GM12878 (cell line): ENCODE data around the gene GDPD2. TPM values are rescaled to one million over a fixed set of nuclear protein-coding genes. Genes with fewer than 3 reads are reported as not detected.

Source experiments
- BHLHE40 ChIP-seq, 2 experiments: fragments of 450-650 bp in 1 of 2; IDR thresholded peaks; 2 replicates each; pipeline ENCODE4 v1.6.1; 2011 to 2017; ENCODE audit warnings: low read depth in 2 of 2, borderline replicate concordance in 1 of 2, improper control_type of control experiment in 1 of 2, low read length in 1 of 2, mild to moderate bottlenecking in 1 of 2
- BMI1 ChIP-seq: fragments of 450-650 bp; IDR thresholded peaks from 2 replicates; pipeline ENCODE4 v1.6.1; 2016; ENCODE audit warnings: mild to moderate bottlenecking, moderate library complexity, borderline replicate concordance
- CHD1 ChIP-seq: IDR thresholded peaks from 2 replicates; pipeline ENCODE4 v1.6.1; 2012; ENCODE audit warnings: low read depth, low read length, improper control_type of control experiment
- CREB1 ChIP-seq: IDR thresholded peaks from 2 replicates; pipeline ENCODE4 v1.6.1; 2012; ENCODE audit warnings: low read depth, mild to moderate bottlenecking, inconsistent platforms
- CUX1 ChIP-seq: IDR thresholded peaks from 2 replicates; pipeline ENCODE4 v1.6.1; 2012; ENCODE audit warnings: improper control_type of control experiment, low read depth, low read length; ENCODE audit not compliant: insufficient replicate concordance
- EZH2 ChIP-seq: IDR thresholded peaks from 2 replicates; pipeline ENCODE4 v1.6.1; 2012; ENCODE audit warnings: low read depth, mild to moderate bottlenecking, control low read depth, inconsistent platforms, low read length, borderline replicate concordance; ENCODE audit not compliant: control insufficient read depth
- FOXK2 ChIP-seq: fragments of 450-650 bp; IDR thresholded peaks from 2 replicates; pipeline ENCODE4 v1.6.1; 2017; ENCODE audit warnings: mild to moderate bottlenecking, moderate library complexity
- HDAC2 ChIP-seq: fragments of 200-600 bp; sonication (generic); IDR thresholded peaks from 2 replicates; pipeline ENCODE4 v1.6.1; 2017
- HDAC6 ChIP-seq: fragments of 200-600 bp; sonication (generic); IDR thresholded peaks from one replicate; pipeline ENCODE4 v1.8.0; 2017; ENCODE audit warnings: antibody characterized with exemption; ENCODE audit not compliant: unreplicated experiment
- MAX ChIP-seq: IDR thresholded peaks from 2 replicates; pipeline ENCODE4 v1.6.1; 2012; ENCODE audit warnings: low read depth, low read length, improper control_type of control experiment
- MXI1 ChIP-seq: fragments of 150-350 bp; IDR thresholded peaks from 2 replicates; pipeline ENCODE4 v1.6.1; 2011; ENCODE audit warnings: low read depth, mild to moderate bottlenecking, inconsistent platforms, low read length, improper control_type of control experiment
- PAX5 ChIP-seq: IDR thresholded peaks from 2 replicates; pipeline ENCODE4 v1.6.1; 2011; ENCODE audit warnings: low read depth, low read length, borderline replicate concordance
- POLR2A ChIP-seq: IDR thresholded peaks from 2 replicates; pipeline ENCODE4 v1.6.1; 2011; ENCODE audit warnings: low read depth, mild to moderate bottlenecking, low read length
- RAD21 ChIP-seq: IDR thresholded peaks from 2 replicates; pipeline ENCODE4 v1.6.1; 2011; ENCODE audit warnings: mild to moderate bottlenecking, low read depth, low read length, moderate library complexity; ENCODE audit not compliant: insufficient read depth
- RBBP5 ChIP-seq: fragments of 200-600 bp; sonication (generic); conservative IDR thresholded peaks from 2 replicates; pipeline ENCODE4 v1.6.1; 2016
- RELB ChIP-seq: fragments of 450-650 bp; IDR thresholded peaks from 2 replicates; pipeline ENCODE4 v1.6.1; 2017; ENCODE audit warnings: low read depth, mild to moderate bottlenecking, moderate library complexity
- SMARCA5 ChIP-seq: fragments of 450-650 bp; IDR thresholded peaks from 2 replicates; pipeline ENCODE4 v1.6.1; 2017; ENCODE audit warnings: mild to moderate bottlenecking
- SMC3 ChIP-seq: IDR thresholded peaks from 2 replicates; pipeline ENCODE4 v1.6.1; 2011; ENCODE audit warnings: low read length, improper control_type of control experiment, borderline replicate concordance
- STAT1 ChIP-seq: fragments of 450-650 bp; conservative IDR thresholded peaks from 2 replicates; pipeline ENCODE4 v1.6.1; 2014; ENCODE audit warnings: antibody characterized with exemption, mild to moderate bottlenecking
- SUZ12 ChIP-seq: fragments of 200-600 bp; sonication (generic); IDR thresholded peaks from one replicate; pipeline ENCODE4 v1.6.1; 2018; ENCODE audit warnings: antibody characterized with exemption, mild to moderate bottlenecking; ENCODE audit not compliant: unreplicated experiment
- ZNF217 ChIP-seq: fragments of 450-650 bp; IDR thresholded peaks from 2 replicates; pipeline ENCODE4 v1.6.1; 2017; ENCODE audit warnings: antibody characterized with exemption, mild to moderate bottlenecking
- polyA plus RNA-seq, 11 experiments: library from polyadenylated mRNA; depleted of rRNA in 4 of 11; unstranded in 6 of 11; stranded (reverse) in 5 of 11; fragments of >200 nt; fragmentation: Nextera tagmentation in 4 of 11; fragmentation: Illumina TruSeq in 1 of 11; extraction: Ambion mirVana in 4 of 11; extraction: Trizol in 1 of 11; gene quantifications; 1 replicate in 1 of 11; 2 replicates in 10 of 11; pipeline versions ENCODE4 v1.2.1 to v1.2.3, GENCODE V29; 2011 to 2016; ENCODE audit warnings: inconsistent platforms in 2 of 11, missing spikeins in 2 of 11, low read depth in 1 of 11
- total RNA-seq, 4 experiments: library from RNA; depleted of rRNA in 3 of 4; stranded (reverse); fragments of >200 nt in 3 of 4; fragmentation: Illumina TruSeq in 1 of 4; extraction: Trizol in 1 of 4; gene quantifications; 2 replicates each; pipeline versions ENCODE4 v1.2.1 to v1.2.3, GENCODE V29; 2013 to 2021
- TF ChIP-seq, protein P1 (sequence below): fragments of 150-350 bp; IDR thresholded peaks from 2 replicates; pipeline ENCODE4 v1.6.1; 2016; ENCODE audit warnings: low read depth, low read length

Gene GDPD2
- total and polyA plus RNA-seq, 10 of the 15 experiments (the other 5 are each of a cell fraction or from before 2014, with no cell fraction given): 0.04 to 0.11 (median 0.09) TPM; not detected in 7

DNA sequence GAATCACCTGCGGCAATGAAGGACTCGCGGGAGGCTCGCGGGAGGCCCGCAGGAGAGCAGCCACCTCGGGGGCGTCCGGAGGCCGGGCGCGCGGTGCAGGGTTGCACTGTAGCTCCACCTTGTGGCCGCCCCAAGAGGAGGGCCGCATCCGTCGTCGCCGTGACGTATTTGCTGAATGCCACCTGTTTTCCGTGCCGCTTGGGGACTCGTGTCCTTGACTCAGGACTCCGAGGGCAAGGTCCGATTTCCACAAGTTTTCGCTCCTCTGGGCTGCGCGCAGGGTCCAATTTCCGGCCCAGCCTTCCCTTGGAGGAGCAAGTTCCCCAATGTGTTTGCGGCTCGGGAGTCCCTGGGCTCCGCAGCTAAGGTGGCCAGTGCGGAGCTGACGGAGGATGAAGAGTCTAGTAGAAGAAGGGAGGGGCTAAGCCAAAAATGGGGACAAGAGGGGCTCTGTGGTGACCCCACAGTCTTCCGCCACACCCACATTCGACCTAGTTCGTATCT, 10.8 kb downstream of the GDPD2 start (continued):
- TF ChIP-seq HDAC6 (no peak), CREB1 (peak; percentile 83), RBBP5 (no peak), MXI1 (no peak), CUX1 (no peak), CHD1 (no peak), BMI1 (no peak), ZNF217 (no peak), RAD21 (peak; percentile 48), PAX5 (peak; percentile 11; the same call in 1 of the 2 replicates), HDAC2 (no peak), FOXK2 (no peak), POLR2A (0 out of 2 replicates have a peak, but pooled peaks have one; percentile 43), SMARCA5 (peak; percentile 61; the same call in 1 of the 2 replicates), RELB (no peak), SUZ12 (no peak), SMC3 (peak; percentile 24), BHLHE40 (IDR thresholded peaks at IDR 0.05; ENCODE audit: borderline replicate concordance in 1 of 2, low read depth in 2 of 2, low read length in 1 of 2) (0 out of 4 replicates have a peak, but pooled peaks of 1 of the 2 experiments have one; percentile 25), EZH2 (no peak), MAX (no peak), STAT1 (no peak)
- TF ChIP-seq, protein P1, sequence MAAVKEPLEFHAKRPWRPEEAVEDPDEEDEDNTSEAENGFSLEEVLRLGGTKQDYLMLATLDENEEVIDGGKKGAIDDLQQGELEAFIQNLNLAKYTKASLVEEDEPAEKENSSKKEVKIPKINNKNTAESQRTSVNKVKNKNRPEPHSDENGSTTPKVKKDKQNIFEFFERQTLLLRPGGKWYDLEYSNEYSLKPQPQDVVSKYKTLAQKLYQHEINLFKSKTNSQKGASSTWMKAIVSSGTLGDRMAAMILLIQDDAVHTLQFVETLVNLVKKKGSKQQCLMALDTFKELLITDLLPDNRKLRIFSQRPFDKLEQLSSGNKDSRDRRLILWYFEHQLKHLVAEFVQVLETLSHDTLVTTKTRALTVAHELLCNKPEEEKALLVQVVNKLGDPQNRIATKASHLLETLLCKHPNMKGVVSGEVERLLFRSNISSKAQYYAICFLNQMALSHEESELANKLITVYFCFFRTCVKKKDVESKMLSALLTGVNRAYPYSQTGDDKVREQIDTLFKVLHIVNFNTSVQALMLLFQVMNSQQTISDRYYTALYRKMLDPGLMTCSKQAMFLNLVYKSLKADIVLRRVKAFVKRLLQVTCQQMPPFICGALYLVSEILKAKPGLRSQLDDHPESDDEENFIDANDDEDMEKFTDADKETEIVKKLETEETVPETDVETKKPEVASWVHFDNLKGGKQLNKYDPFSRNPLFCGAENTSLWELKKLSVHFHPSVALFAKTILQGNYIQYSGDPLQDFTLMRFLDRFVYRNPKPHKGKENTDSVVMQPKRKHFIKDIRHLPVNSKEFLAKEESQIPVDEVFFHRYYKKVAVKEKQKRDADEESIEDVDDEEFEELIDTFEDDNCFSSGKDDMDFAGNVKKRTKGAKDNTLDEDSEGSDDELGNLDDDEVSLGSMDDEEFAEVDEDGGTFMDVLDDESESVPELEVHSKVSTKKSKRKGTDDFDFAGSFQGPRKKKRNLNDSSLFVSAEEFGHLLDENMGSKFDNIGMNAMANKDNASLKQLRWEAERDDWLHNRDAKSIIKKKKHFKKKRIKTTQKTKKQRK: no peak
